Measurements from ENCODE around the gene STAMBPL1. TPM values are rescaled to one million over a fixed set of nuclear protein-coding genes. Genes with fewer than 3 reads are reported as not detected.

The STAMBPL1 gene
- total RNA-seq, 1 donor from 2014 or later = 15.1 TPM

DNA sequence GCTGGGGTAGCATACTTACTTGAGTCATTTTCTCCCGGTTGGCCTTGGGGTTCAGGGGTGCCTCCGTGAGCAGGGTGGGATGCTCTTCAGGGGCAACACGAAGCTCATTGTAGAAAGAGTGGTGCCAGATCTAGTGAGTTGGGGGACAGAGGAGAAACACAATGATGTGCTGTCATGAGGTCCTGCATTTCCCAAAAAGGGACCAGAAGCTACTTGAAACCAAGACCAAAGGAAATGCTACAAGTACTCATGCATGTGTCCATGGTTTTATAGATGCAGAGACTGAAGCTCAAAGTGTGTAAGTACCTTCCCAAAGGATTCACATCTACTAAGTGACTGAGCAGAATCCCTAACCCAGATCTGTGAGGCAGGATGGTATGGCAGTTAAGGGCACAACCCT is 63.7 kb downstream of the STAMBPL1 start:
- Histone ChIP-seq H3K27ac (ENCODE audit: low read depth, low read length) (no peak overlapping the region), H3K36me3 (ENCODE audit: control insufficient read depth in 3 of 3, insufficient read depth in 3 of 3, low read length in 3 of 3) (peaks cover 3 to 19% (median 9%) of the 10 kb centered on the region in 3 donors)

DNA sequence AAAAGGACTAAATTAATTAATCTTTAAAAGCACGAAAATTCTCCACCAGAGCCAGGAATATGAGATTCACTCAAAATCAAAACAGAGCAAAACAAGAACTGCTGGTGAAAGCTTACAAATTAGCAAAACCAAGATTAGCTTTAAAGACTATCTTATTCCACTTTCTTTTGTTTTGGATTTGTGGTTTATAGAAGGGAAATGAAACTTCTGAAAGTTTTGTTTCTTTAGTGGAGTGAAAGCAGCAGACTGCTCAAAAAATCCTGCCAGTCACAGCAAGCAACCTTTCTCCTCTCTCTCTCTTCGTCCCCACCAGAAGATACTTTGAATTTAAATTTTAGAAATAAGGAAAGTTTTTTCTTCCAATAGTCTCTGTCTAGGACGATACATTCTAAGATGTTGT is 64.8 kb downstream of the STAMBPL1 start:
- H3K9me3 ChIP-seq (ENCODE audit: control insufficient read depth in 3 of 3, low read length in 3 of 3) = no peaks in the 10 kb centered on the region
- peaks cover 0 to 3% (median 0%) of the 10 kb centered on the region in 3 donors for H3K27me3 ChIP-seq (ENCODE audit: control insufficient read depth in 3 of 3, insufficient read depth in 3 of 3, low read length in 3 of 3)
- H3K27ac ChIP-seq (ENCODE audit: low read depth, low read length) = no peak overlapping the region
- peaks cover 0 to 3% (median 0%) of the 10 kb centered on the region in 3 donors for H3K4me1 ChIP-seq (ENCODE audit: control insufficient read depth in 3 of 3, insufficient read depth in 3 of 3, low read length in 3 of 3)
- H3K9ac ChIP-seq (ENCODE audit: low read depth in 1 of 3, low read length in 3 of 3) = no peak overlapping the region
- H3K36me3 ChIP-seq (ENCODE audit: control insufficient read depth in 3 of 3, insufficient read depth in 3 of 3, low read length in 3 of 3) = peaks cover 0 to 14% (median 3%) of the 10 kb centered on the region in 3 donors
- no peak overlapping the region for H3K4me3 ChIP-seq (ENCODE audit: low read length in 3 of 3)

More for the DNA sequence above, 63.7 kb downstream of the STAMBPL1 start:
- Histone ChIP-seq H3K9me3 (ENCODE audit: control insufficient read depth in 3 of 3, low read length in 3 of 3) (no peaks in the 10 kb centered on the region), H3K27me3 (ENCODE audit: control insufficient read depth in 3 of 3, insufficient read depth in 3 of 3, low read length in 3 of 3) (peaks cover 0 to 3% (median 0%) of the 10 kb centered on the region in 3 donors), H3K4me1 (ENCODE audit: control insufficient read depth in 3 of 3, insufficient read depth in 3 of 3, low read length in 3 of 3) (peaks cover 0 to 2% (median 0%) of the 10 kb centered on the region in 3 donors), H3K9ac (ENCODE audit: low read depth in 1 of 3, low read length in 3 of 3) (no peak overlapping the region), H3K4me3 (ENCODE audit: low read length in 3 of 3) (no peak overlapping the region)

DNA sequence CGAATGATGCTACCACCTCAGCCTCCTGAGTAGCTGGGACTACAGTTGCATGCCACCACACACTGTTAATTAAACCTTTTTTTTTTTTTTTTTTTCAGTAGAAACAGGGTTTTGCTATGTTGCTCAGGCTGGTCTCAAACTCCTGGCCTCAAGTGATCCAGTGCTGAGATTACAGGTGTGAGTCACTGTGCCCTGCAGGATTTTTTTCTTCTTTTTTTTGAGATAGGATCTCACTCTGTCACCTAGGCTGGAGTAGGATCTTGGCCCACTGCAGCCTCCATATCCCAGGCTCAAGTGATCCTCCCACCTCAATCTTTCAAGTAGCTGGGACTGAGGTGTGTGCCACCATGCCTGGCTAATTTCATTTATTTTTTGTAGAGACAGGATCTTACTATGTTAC is 66.2 kb downstream of the STAMBPL1 start:
- no peak overlapping the region for H3K27ac ChIP-seq (ENCODE audit: low read depth, low read length)
- peaks cover 0 to 3% (median 0%) of the 10 kb centered on the region in 3 donors for H3K36me3 ChIP-seq (ENCODE audit: control insufficient read depth in 3 of 3, insufficient read depth in 3 of 3, low read length in 3 of 3)

DNA sequence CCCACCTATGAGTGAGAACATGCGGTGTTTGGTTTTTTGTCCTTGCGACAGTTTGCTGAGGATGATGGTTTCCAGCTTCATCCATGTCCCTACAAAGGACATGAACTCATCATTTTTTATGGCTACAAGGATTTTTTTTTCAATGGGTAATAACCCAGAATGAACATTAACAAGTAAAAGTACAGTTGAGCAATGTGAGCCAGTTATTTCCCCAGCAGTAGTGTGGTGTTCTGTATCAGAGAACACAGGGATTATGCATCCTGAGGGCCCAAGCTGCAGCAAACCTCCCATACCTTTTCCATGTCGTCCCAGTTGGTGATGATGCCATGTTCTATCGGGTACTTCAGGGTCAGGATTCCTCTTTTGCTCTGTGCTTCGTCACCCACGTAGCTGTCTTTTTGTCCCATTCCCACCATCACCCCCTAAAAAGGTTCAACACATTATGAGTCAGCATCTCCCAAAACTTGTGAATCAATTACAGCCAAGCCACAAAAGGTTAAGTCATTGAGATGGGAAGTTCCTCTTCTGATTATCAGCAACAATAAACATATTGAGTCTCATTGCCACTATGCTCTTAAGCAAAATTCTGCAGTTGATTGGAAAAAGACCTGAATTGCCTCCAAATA is 67.0 kb downstream of the STAMBPL1 start:
- Histone ChIP-seq H3K4me3 (ENCODE audit: low read length in 3 of 3) (no peak overlapping the region), H3K9me3 (ENCODE audit: control insufficient read depth in 3 of 3, low read length in 3 of 3) (no peaks in the 10 kb centered on the region), H3K36me3 (ENCODE audit: control insufficient read depth in 3 of 3, insufficient read depth in 3 of 3, low read length in 3 of 3) (peaks cover 0 to 3% (median 0%) of the 10 kb centered on the region in 3 donors), H3K4me1 (ENCODE audit: control insufficient read depth in 3 of 3, insufficient read depth in 3 of 3, low read length in 3 of 3) (peaks cover 0 to 19% (median 2%) of the 10 kb centered on the region in 3 donors), H3K27me3 (ENCODE audit: control insufficient read depth in 3 of 3, insufficient read depth in 3 of 3, low read length in 3 of 3) (no peaks in the 10 kb centered on the region), H3K27ac (ENCODE audit: low read depth, low read length) (no peak overlapping the region), H3K9ac (ENCODE audit: low read depth in 1 of 3, low read length in 3 of 3) (no peak overlapping the region)

More for the DNA sequence above, 66.2 kb downstream of the STAMBPL1 start:
- H3K9ac ChIP-seq (ENCODE audit: low read depth in 1 of 3, low read length in 3 of 3) = no peak overlapping the region
- H3K4me1 ChIP-seq (ENCODE audit: control insufficient read depth in 3 of 3, insufficient read depth in 3 of 3, low read length in 3 of 3) = peaks cover 0 to 11% (median 0%) of the 10 kb centered on the region in 3 donors
- H3K9me3 ChIP-seq (ENCODE audit: control insufficient read depth in 3 of 3, low read length in 3 of 3) = no peaks in the 10 kb centered on the region
- H3K27me3 ChIP-seq (ENCODE audit: control insufficient read depth in 3 of 3, insufficient read depth in 3 of 3, low read length in 3 of 3) = no peaks in the 10 kb centered on the region
- no peak overlapping the region for H3K4me3 ChIP-seq (ENCODE audit: low read length in 3 of 3)

DNA sequence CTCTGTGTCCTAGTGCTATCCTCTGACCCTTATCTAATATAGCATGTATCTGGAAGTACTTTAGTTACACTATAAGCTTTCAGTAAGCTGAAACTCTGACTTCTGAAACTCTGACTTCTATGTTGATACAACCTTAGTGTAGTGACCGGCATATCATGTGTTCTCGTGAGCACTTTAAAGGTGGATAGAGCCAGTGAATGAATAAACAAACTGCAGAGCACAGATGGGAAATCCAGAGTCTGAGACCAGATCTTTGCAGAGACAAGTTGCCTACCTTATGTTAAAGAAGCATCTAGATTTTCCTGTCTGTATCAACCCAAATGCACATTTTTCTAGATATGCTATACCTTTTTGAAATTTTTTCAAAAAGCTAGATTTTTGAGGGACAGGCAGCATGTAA is 69.0 kb downstream of the STAMBPL1 start:
- no peak overlapping the region for H3K27ac ChIP-seq (ENCODE audit: low read depth, low read length)

DNA sequence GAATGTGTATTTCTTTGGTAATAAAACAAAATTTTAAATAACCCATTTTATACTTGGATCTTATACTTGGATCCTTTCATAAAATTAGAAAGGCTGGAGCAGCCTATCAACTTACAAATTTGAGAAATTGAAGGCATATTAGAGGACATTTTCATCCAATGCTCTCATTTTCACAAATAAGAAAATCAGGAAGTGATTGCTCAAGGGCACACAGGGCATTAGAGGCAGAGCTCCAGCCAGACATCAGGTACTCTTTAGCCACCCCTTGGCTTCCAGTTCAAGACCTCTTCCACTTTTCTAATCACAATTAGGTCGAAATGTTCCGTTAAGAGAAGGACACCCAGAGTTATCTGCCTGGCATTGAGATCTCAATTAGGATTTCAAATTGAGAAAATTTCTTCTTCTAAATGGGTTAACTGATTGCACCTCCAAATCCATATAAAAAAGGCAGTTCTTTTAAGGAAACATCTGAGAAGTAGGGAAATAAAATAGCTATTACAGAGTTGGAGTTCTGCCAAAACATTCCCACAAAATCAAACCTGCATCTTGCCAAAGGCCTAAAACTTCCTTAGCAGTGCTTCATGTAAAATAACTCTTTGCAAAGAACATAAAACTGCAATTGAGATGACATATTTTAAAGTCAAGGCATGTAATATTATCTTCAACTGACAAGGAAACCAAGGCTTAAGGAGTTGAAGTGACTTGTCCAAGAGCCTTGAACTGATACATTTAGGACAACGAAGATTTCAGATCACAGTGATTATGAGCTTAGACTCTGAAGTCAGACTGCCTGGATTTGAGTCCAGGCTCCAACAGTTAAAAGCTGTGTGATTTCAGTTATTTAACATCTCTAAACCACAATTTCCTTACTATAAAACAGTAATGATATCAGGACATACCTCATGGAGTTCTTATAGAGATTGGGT is 70.1 kb downstream of the STAMBPL1 start:
- H3K9ac ChIP-seq (ENCODE audit: low read depth in 1 of 3, low read length in 3 of 3) = peak overlapping the region in 1 of 3 donors; percentile 3
- H3K27ac ChIP-seq (ENCODE audit: low read depth, low read length) = peak overlapping the region; percentile 67
- H3K4me1 ChIP-seq (ENCODE audit: control insufficient read depth in 3 of 3, insufficient read depth in 3 of 3, low read length in 3 of 3) = peaks cover 0 to 28% (median 2%) of the 10 kb centered on the region in 3 donors

More for the DNA sequence above, 69.0 kb downstream of the STAMBPL1 start:
- Histone ChIP-seq H3K4me3 (ENCODE audit: low read length in 3 of 3) (peak overlapping the region in 1 of 3 donors; percentile 14), H3K9ac (ENCODE audit: low read depth in 1 of 3, low read length in 3 of 3) (peak overlapping the region in 1 of 3 donors; percentile 43), H3K27me3 (ENCODE audit: control insufficient read depth in 3 of 3, insufficient read depth in 3 of 3, low read length in 3 of 3) (no peaks in the 10 kb centered on the region), H3K4me1 (ENCODE audit: control insufficient read depth in 3 of 3, insufficient read depth in 3 of 3, low read length in 3 of 3) (peaks cover 0 to 28% (median 2%) of the 10 kb centered on the region in 3 donors), H3K9me3 (ENCODE audit: control insufficient read depth in 3 of 3, low read length in 3 of 3) (no peaks in the 10 kb centered on the region), H3K36me3 (ENCODE audit: control insufficient read depth in 3 of 3, insufficient read depth in 3 of 3, low read length in 3 of 3) (no peaks in the 10 kb centered on the region)

DNA sequence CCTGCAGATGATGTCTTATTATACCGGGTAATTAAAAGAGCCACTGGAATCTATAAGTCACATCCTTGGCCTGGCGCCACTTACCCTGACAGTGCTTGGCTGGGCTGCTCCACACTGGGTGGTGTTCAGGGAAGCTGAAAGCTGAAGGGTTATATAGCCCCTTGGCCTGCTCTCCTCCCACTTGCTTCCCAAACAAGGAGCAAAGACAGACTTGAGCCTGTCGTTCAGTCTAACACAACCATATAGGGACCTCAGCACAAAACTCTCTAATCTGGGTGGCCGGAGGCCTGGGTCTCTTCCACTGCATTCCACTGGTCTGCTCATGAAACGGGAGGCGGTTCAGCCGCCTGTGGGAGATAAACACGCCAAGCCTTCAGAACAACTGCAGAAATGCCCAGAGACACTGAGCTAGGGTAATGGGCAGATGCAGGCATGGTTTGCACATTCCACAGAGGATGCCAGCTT is 72.6 kb downstream of the STAMBPL1 start, which contains the start of gene ACTA2:
TSS of gene ACTA2 (minus strand) at position 127 of the 465 bp plus-strand sequence. CDS start 3,843 bp downstream, outside the sequence.
- Histone ChIP-seq H3K4me3 (ENCODE audit: low read length in 3 of 3) (peak within 1 kb of the TSS; percentile 25 to 70 (median 54)), H3K27me3 (ENCODE audit: control insufficient read depth in 3 of 3, insufficient read depth in 3 of 3, low read length in 3 of 3) (no peaks in the 10 kb centered on the region), H3K27ac (ENCODE audit: low read depth, low read length) (peak within 1 kb of the TSS; percentile 67), H3K36me3 (ENCODE audit: control insufficient read depth in 3 of 3, insufficient read depth in 3 of 3, low read length in 3 of 3) (no peaks in the 10 kb centered on the region), H3K4me1 (ENCODE audit: control insufficient read depth in 3 of 3, insufficient read depth in 3 of 3, low read length in 3 of 3) (peaks cover 0 to 28% (median 2%) of the 10 kb centered on the region in 3 donors), H3K9me3 (ENCODE audit: control insufficient read depth in 3 of 3, low read length in 3 of 3) (no peaks in the 10 kb centered on the region), H3K9ac (ENCODE audit: low read depth in 1 of 3, low read length in 3 of 3) (peak within 1 kb of the TSS; percentile 58 to 65 (median 63))

More for the DNA sequence above, 70.1 kb downstream of the STAMBPL1 start:
- Histone ChIP-seq H3K27me3 (ENCODE audit: control insufficient read depth in 3 of 3, insufficient read depth in 3 of 3, low read length in 3 of 3) (no peaks in the 10 kb centered on the region), H3K36me3 (ENCODE audit: control insufficient read depth in 3 of 3, insufficient read depth in 3 of 3, low read length in 3 of 3) (no peaks in the 10 kb centered on the region), H3K4me3 (ENCODE audit: low read length in 3 of 3) (peak overlapping the region in 1 of 3 donors; percentile 70), H3K9me3 (ENCODE audit: control insufficient read depth in 3 of 3, low read length in 3 of 3) (no peaks in the 10 kb centered on the region)

DNA sequence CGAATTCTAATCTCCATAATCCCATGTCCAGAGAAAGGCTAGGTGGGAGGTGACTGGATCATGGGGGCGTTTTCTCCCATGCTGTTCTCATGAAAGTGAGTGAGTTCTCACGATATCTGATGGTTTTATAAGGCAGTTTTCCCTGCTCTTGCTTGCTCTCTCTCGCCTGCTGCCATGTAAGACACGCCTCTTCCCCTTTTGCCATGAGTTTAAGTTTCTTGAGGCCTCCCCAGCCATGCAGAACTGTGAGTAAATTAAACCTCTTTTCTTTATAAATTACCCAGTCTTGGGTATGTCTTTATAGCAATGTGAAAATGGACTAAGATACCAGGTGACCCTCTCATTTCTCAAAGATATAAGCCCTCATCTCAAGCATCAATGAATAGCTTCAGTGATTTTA is 73.6 kb downstream of the STAMBPL1 start:
- H3K9me3 ChIP-seq (ENCODE audit: control insufficient read depth in 3 of 3, low read length in 3 of 3) = no peaks in the 10 kb centered on the region
- H3K27me3 ChIP-seq (ENCODE audit: control insufficient read depth in 3 of 3, insufficient read depth in 3 of 3, low read length in 3 of 3) = no peaks in the 10 kb centered on the region
- H3K9ac ChIP-seq (ENCODE audit: low read depth in 1 of 3, low read length in 3 of 3) = no peak overlapping the region
- H3K27ac ChIP-seq (ENCODE audit: low read depth, low read length) = peak overlapping the region; percentile 67
- H3K4me1 ChIP-seq (ENCODE audit: control insufficient read depth in 3 of 3, insufficient read depth in 3 of 3, low read length in 3 of 3) = peaks cover 0 to 27% (median 2%) of the 10 kb centered on the region in 3 donors
- no peaks in the 10 kb centered on the region for H3K36me3 ChIP-seq (ENCODE audit: control insufficient read depth in 3 of 3, insufficient read depth in 3 of 3, low read length in 3 of 3)
- H3K4me3 ChIP-seq (ENCODE audit: low read length in 3 of 3) = no peak overlapping the region

DNA sequence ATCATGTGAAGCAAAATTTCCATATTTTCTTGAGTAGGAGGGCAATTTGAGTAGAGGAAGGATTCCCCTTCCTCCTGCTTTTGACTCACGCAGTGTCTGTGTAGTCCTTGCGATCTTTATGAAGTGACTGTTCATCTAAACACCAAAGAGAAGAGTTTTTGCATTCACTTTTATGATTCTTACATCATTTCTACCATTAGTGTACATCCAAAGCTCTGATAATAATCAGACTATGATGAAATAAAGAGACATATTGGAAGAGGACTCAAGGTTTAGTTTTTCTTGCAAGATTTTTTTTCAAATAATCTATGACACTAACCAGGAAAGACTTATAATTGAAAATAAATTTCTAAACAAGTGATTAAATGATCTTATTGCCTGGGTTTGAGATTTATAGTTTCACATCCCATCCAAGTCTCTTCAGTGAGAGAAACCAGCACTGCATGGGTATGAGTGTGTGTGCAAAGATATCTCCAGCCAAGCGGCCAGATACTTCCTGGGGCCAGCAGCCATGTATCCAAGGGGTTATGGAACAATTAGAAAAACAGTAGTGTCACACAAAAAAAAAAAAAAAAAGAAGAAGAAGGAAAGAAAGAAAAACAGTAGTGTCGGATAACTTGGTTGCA is 74.5 kb downstream of the STAMBPL1 start:
- Histone ChIP-seq H3K9me3 (ENCODE audit: control insufficient read depth in 3 of 3, low read length in 3 of 3) (no peaks in the 10 kb centered on the region), H3K27me3 (ENCODE audit: control insufficient read depth in 3 of 3, insufficient read depth in 3 of 3, low read length in 3 of 3) (no peaks in the 10 kb centered on the region), H3K27ac (ENCODE audit: low read depth, low read length) (no peak overlapping the region), H3K9ac (ENCODE audit: low read depth in 1 of 3, low read length in 3 of 3) (no peak overlapping the region), H3K4me1 (ENCODE audit: control insufficient read depth in 3 of 3, insufficient read depth in 3 of 3, low read length in 3 of 3) (peaks cover 0 to 25% (median 2%) of the 10 kb centered on the region in 3 donors), H3K36me3 (ENCODE audit: control insufficient read depth in 3 of 3, insufficient read depth in 3 of 3, low read length in 3 of 3) (no peaks in the 10 kb centered on the region), H3K4me3 (ENCODE audit: low read length in 3 of 3) (no peak overlapping the region)
